GM23338 (cell line): ENCODE results near the gene AKNA. TPM values are rescaled to one million over a fixed set of nuclear protein-coding genes. Genes with fewer than 3 reads are reported as not detected.

Experiments used
- ATAC-seq: fragments of 200-7000 bp; cut with Tn5 transposase; 3 replicates; pipeline ENCODE4 v1.9.1; 2020
- DNase-seq: peaks from one replicate; pipeline ENCODE4 v3.0.0-alpha.2; 2015; ENCODE audit warnings: low spot score
- H2AFZ ChIP-seq: fragments of 200-600 bp; sonication (generic); 2 replicates; pipeline ENCODE4 v1.8.0; 2016; ENCODE audit warnings: antibody characterized with exemption, mild to moderate bottlenecking, moderate library complexity
- H3F3A ChIP-seq: fragments of 200-600 bp; sonication (generic); replicated peaks from 2 replicates; pipeline ENCODE4 v1.8.0; 2017; ENCODE audit warnings: antibody characterized with exemption, mixed run types, low read depth
- H3K27ac ChIP-seq: fragments of 200-600 bp; sonication (generic); 2 replicates; pipeline ENCODE4 v1.6.1; 2016; ENCODE audit warnings: low read depth
- H3K27me3 ChIP-seq: fragments of 200-600 bp; sonication (generic); 2 replicates; pipeline ENCODE4 v1.8.0; 2016; ENCODE audit warnings: mild to moderate bottlenecking, mixed run types, moderate library complexity; ENCODE audit not compliant: insufficient read depth
- H3K36me3 ChIP-seq: fragments of 200-600 bp; sonication (generic); 2 replicates; pipeline ENCODE4 v1.8.0; 2016; ENCODE audit warnings: mild to moderate bottlenecking; ENCODE audit not compliant: insufficient read depth
- H3K4me1 ChIP-seq: fragments of 200-600 bp; sonication (generic); 2 replicates; pipeline ENCODE4 v1.8.0; 2016; ENCODE audit warnings: mild to moderate bottlenecking, moderate library complexity; ENCODE audit not compliant: insufficient read depth
- H3K4me2 ChIP-seq: fragments of 200-600 bp; sonication (generic); 2 replicates; pipeline ENCODE4 v1.7.1; 2017; ENCODE audit warnings: mixed run types
- H3K4me3 ChIP-seq: fragments of 200-600 bp; sonication (generic); 2 replicates; pipeline ENCODE4 v1.6.1; 2016; ENCODE audit warnings: mixed run types
- H3K79me2 ChIP-seq: fragments of 200-600 bp; sonication (generic); replicated peaks from 2 replicates; pipeline ENCODE4 v1.8.0; 2017; ENCODE audit warnings: mild to moderate bottlenecking; ENCODE audit not compliant: insufficient read depth
- H3K9me2 ChIP-seq: fragments of 200-600 bp; sonication (generic); 2 replicates; pipeline ENCODE4 v1.8.0; 2017; ENCODE audit not compliant: insufficient read depth
- H4K20me1 ChIP-seq: fragments of 200-600 bp; sonication (generic); replicated peaks from 2 replicates; pipeline ENCODE4 v1.8.0; 2017; ENCODE audit warnings: mild to moderate bottlenecking; ENCODE audit not compliant: insufficient read depth
- H3K27ac Mint-ChIP-seq: 2 replicates; pipeline ENCODE4 v1.8.0; 2020; ENCODE audit warnings: inconsistent platforms, mild to moderate bottlenecking, moderate library complexity, mixed read lengths
- H3K27me3 Mint-ChIP-seq: 3 replicates; pipeline ENCODE4 v1.8.0; 2022; ENCODE audit warnings: low read depth, mild to moderate bottlenecking, moderate library complexity, mixed read lengths, inconsistent platforms; ENCODE audit not compliant: insufficient read depth, poor library complexity
- H3K36me3 Mint-ChIP-seq: 3 replicates; pipeline ENCODE4 v1.8.0; 2021; ENCODE audit warnings: low read depth, mild to moderate bottlenecking, inconsistent platforms, moderate library complexity, mixed read lengths
- H3K4me1 Mint-ChIP-seq: 3 replicates; pipeline ENCODE4 v1.8.0; 2020; ENCODE audit warnings: mild to moderate bottlenecking, inconsistent platforms, mixed read lengths
- H3K4me3 Mint-ChIP-seq: 3 replicates; pipeline ENCODE4 v1.8.0; 2021; ENCODE audit warnings: moderate library complexity, mild to moderate bottlenecking, inconsistent platforms, mixed read lengths
- H3K9me3 Mint-ChIP-seq: 3 replicates; pipeline ENCODE4 v1.8.0; 2020; ENCODE audit warnings: moderate library complexity, mild to moderate bottlenecking, inconsistent platforms, mixed read lengths
- CREB1 ChIP-seq: fragments of 250-450 bp; sonication (Bioruptor Pico); IDR thresholded peaks from 2 replicates; pipeline ENCODE4 v1.5.0; 2020; ENCODE audit warnings: low read depth, mild to moderate bottlenecking, moderate library complexity
- CTCF ChIP-seq, 2 experiments: fragments of 200-600 bp in 1 of 2; sonication (generic) in 1 of 2; conservative IDR thresholded peaks; 2 replicates each; pipeline versions ENCODE4 v1.5.1 to v1.6.1; 2016 to 2017; ENCODE audit warnings: antibody characterized with exemption in 2 of 2, low read depth in 2 of 2, mild to moderate bottlenecking in 2 of 2, moderate library complexity in 1 of 2
- ETS1 ChIP-seq: IDR thresholded peaks from 2 replicates; pipeline ENCODE4 v1.6.1; 2016; ENCODE audit warnings: antibody characterized with exemption
- EZH2 ChIP-seq: fragments of 200-600 bp; sonication (generic); IDR thresholded peaks from one replicate; pipeline ENCODE4 v1.8.0; 2017; ENCODE audit warnings: antibody characterized with exemption, mild to moderate bottlenecking, low read depth; ENCODE audit not compliant: unreplicated experiment
- JUNB ChIP-seq: IDR thresholded peaks from one replicate; pipeline ENCODE4 v1.6.1; 2016; ENCODE audit warnings: antibody characterized with exemption; ENCODE audit not compliant: unreplicated experiment
- NANOG ChIP-seq: IDR thresholded peaks from 2 replicates; pipeline ENCODE4 v1.6.1; 2016; ENCODE audit warnings: antibody characterized with exemption, borderline replicate concordance
- REST ChIP-seq: IDR thresholded peaks from one replicate; pipeline ENCODE4 v1.6.1; 2018; ENCODE audit warnings: antibody characterized with exemption; ENCODE audit not compliant: unreplicated experiment
- STAT1 ChIP-seq: IDR thresholded peaks from one replicate; pipeline ENCODE4 v1.6.1; 2016; ENCODE audit warnings: antibody characterized with exemption; ENCODE audit not compliant: unreplicated experiment
- ZNF114 ChIP-seq: fragments of 250-450 bp; sonication (Bioruptor Pico); IDR thresholded peaks from 2 replicates; pipeline ENCODE4 v1.5.0; 2020; ENCODE audit warnings: mild to moderate bottlenecking, moderate library complexity
- ZNF331 ChIP-seq: fragments of 250-450 bp; sonication (Bioruptor Pico); IDR thresholded peaks from 2 replicates; pipeline ENCODE4 v1.5.0; 2020; ENCODE audit warnings: low read depth, mild to moderate bottlenecking, moderate library complexity
- ZNF462 ChIP-seq: fragments of 250-450 bp; sonication (Bioruptor Pico); IDR thresholded peaks from 2 replicates; pipeline ENCODE4 v1.5.0; 2020; ENCODE audit warnings: mild to moderate bottlenecking, moderate library complexity
- polyA plus RNA-seq: library from polyadenylated mRNA; unstranded; fragments of >200 nt; fragmentation: Nextera tagmentation; extraction: Ambion mirVana; gene quantifications from 2 replicates; pipeline ENCODE4 v1.2.1, GENCODE V29; 2016
- total RNA-seq: library from RNA; depleted of rRNA; stranded (reverse); fragments of >200 nt; shearing (Covaris generic); gene quantifications from 2 replicates; pipeline ENCODE4 v1.2.3, GENCODE V29; 2014

The AKNA gene
- total and polyA plus RNA-seq, 2 experiments from 2014 or later: 9.0 to 28.1 TPM

GRCh38 chr9:114314256-114314867 is 73.4 kb downstream of the AKNA start:
- Mint-ChIP-seq H3K27ac (no peak overlapping the region), H3K36me3 (no peaks in the 10 kb centered on the region), H3K4me1 (peaks cover 8% of the 10 kb centered on the region), H3K9me3 (no peaks in the 10 kb centered on the region; the same call in 2 of the 3 replicates), H3K4me3 (no peak overlapping the region), H3K27me3 (peaks cover 6% of the 10 kb centered on the region)
- no peaks in the 10 kb centered on the region for H4K20me1 ChIP-seq
- no peaks in the 10 kb centered on the region for H3K79me2 ChIP-seq
- TF ChIP-seq ZNF331 (CRISPR knock-in tag): no peak
- no peak for TF ChIP-seq JUNB
- TF ChIP-seq NANOG: no peak
- no peak for TF ChIP-seq CTCF (conservative IDR thresholded peaks at IDR 0.05; ENCODE audit: low read depth in 2 of 2)
- no peak for TF ChIP-seq CREB1 (CRISPR knock-in tag)
- TF ChIP-seq ETS1: no peak
- TF ChIP-seq STAT1: no peak
- no peak for TF ChIP-seq ZNF462
- TF ChIP-seq EZH2: no peak
- TF ChIP-seq REST: no peak
- no peak for TF ChIP-seq ZNF114 (CRISPR knock-in tag)
- no peak overlapping the region for H3K4me2 ChIP-seq
- no peak overlapping the region for H2AFZ ChIP-seq
- no peak overlapping the region for H3K27ac ChIP-seq
- DNase-seq (no peak), ATAC-seq (no peak)
- H3K4me1 ChIP-seq: no peaks in the 10 kb centered on the region
- no peaks in the 10 kb centered on the region for H3K9me2 ChIP-seq
- H3K27me3 ChIP-seq: no peaks in the 10 kb centered on the region
- H3K36me3 ChIP-seq: no peaks in the 10 kb centered on the region
- no peak overlapping the region for H3K4me3 ChIP-seq
- H3F3A ChIP-seq: no peaks in the 10 kb centered on the region
